HG03025 (cell line): ENCODE results near the gene MYOZ2.
"Not testable (repeated sequence)": the region's sequence is repeated elsewhere in the genome, so short reads cannot be mapped to it uniquely, and the experiment has no call there.

ENCODE experiments used
- ATAC-seq: cut with Tn5 transposase; IDR thresholded peaks from one replicate; pipeline ENCODE4 v1.9.1; 2021; ENCODE audit warnings: mild to moderate bottlenecking, moderate library complexity; ENCODE audit not compliant: unreplicated experiment, low FRiP score

MYOZ2 gene

GRCh38 chr4:119125931-119126330, 9.7 kb upstream of the MYOZ2 start:
- no peak for ATAC-seq

- ATAC-seq, result no peak
Measured at GRCh38 chr4:119128148-119128547, 7.5 kb upstream of the MYOZ2 start.

- no peak for ATAC-seq
Measured at GRCh38 chr4:119130365-119131065, 5.1 kb upstream of the MYOZ2 start.

GRCh38 chr4:119131164-119131563, 4.5 kb upstream of the MYOZ2 start:
- no peak for ATAC-seq

- no peak for ATAC-seq
Measured at GRCh38 chr4:119132306-119132705, 3.3 kb upstream of the MYOZ2 start.

- no peak for ATAC-seq
Measured at GRCh38 chr4:119136546-119136945, 914 bp downstream of the MYOZ2 start.

- no peak for ATAC-seq
Measured at GRCh38 chr4:119138046-119138445, 2.4 kb downstream of the MYOZ2 start.

- no peak for ATAC-seq
Measured at GRCh38 chr4:119139311-119139710, 3.7 kb downstream of the MYOZ2 start.

GRCh38 chr4:119139822-119140252, 4.2 kb downstream of the MYOZ2 start:
- no peak for ATAC-seq

GRCh38 chr4:119141283-119141682, 5.7 kb downstream of the MYOZ2 start:
- ATAC-seq, result not testable (repeated sequence)

GRCh38 chr4:119142833-119143232, 7.2 kb downstream of the MYOZ2 start:
- ATAC-seq, result no peak

GRCh38 chr4:119143341-119143740, 7.7 kb downstream of the MYOZ2 start:
- not testable (repeated sequence) for ATAC-seq

- ATAC-seq, result no peak
Measured at GRCh38 chr4:119149110-119149509, 13.5 kb downstream of the MYOZ2 start.

GRCh38 chr4:119151161-119151560, 15.5 kb downstream of the MYOZ2 start:
- no peak for ATAC-seq

GRCh38 chr4:119152741-119153140, 17.1 kb downstream of the MYOZ2 start:
- no peak for ATAC-seq

- no peak for ATAC-seq
Measured at GRCh38 chr4:119162174-119162573, 26.5 kb downstream of the MYOZ2 start.

- no peak for ATAC-seq
Measured at GRCh38 chr4:119165767-119166166, 30.1 kb downstream of the MYOZ2 start.

- ATAC-seq, result no peak
Measured at GRCh38 chr4:119170195-119170594, 34.6 kb downstream of the MYOZ2 start.

- ATAC-seq, result no peak
Measured at GRCh38 chr4:119172223-119172622, 36.6 kb downstream of the MYOZ2 start.

- ATAC-seq, result not testable (repeated sequence)
Measured at GRCh38 chr4:119173729-119174361, 38.2 kb downstream of the MYOZ2 start.

- ATAC-seq, result no peak
Measured at GRCh38 chr4:119179011-119179410, 43.4 kb downstream of the MYOZ2 start.

GRCh38 chr4:119184128-119184527, 48.5 kb downstream of the MYOZ2 start:
- no peak for ATAC-seq
